Neural progenitor cell (in vitro differentiated cells): Measurements from ENCODE around the gene RNF40. TPM values are rescaled to one million over a fixed set of nuclear protein-coding genes. Genes with fewer than 3 reads are reported as not detected.

Experiments
- DNase-seq: peaks from one replicate; pipeline ENCODE4 v3.0.0-alpha.2; 2016; ENCODE audit warnings: low spot score
- H2AFZ ChIP-seq: fragments of 200-600 bp; sonication (generic); replicated peaks from 2 replicates; pipeline ENCODE4 v1.6.1; 2016; ENCODE audit warnings: antibody characterized with exemption
- H3F3A ChIP-seq: fragments of 200-600 bp; sonication (generic); 2 replicates; pipeline ENCODE4 v1.6.1; 2016; ENCODE audit warnings: antibody characterized with exemption, low read depth
- H3K27ac ChIP-seq: fragments of 200-600 bp; sonication (generic); 2 replicates; pipeline ENCODE4 v1.5.1; 2016; ENCODE audit warnings: mild to moderate bottlenecking
- H3K27me3 ChIP-seq: fragments of 200-600 bp; sonication (generic); 2 replicates; pipeline ENCODE4 v1.6.1; 2016; ENCODE audit warnings: mild to moderate bottlenecking, moderate library complexity
- H3K36me3 ChIP-seq: fragments of 200-600 bp; sonication (generic); 2 replicates; pipeline ENCODE4 v1.5.1; 2016
- H3K4me1 ChIP-seq: fragments of 200-600 bp; sonication (generic); 2 replicates; pipeline ENCODE4 v1.6.1; 2016; ENCODE audit warnings: mixed run types
- H3K4me2 ChIP-seq: fragments of 200-600 bp; sonication (generic); 2 replicates; pipeline ENCODE4 v1.6.1; 2016
- H3K4me3 ChIP-seq: fragments of 200-600 bp; sonication (generic); 2 replicates; pipeline ENCODE4 v1.5.1; 2016
- H3K79me2 ChIP-seq: fragments of 200-600 bp; sonication (generic); 2 replicates; pipeline ENCODE4 v1.6.1; 2016; ENCODE audit warnings: low read depth
- H3K9ac ChIP-seq: fragments of 200-600 bp; sonication (generic); 2 replicates; pipeline ENCODE4 v1.6.1; 2016
- H3K9me3 ChIP-seq: fragments of 200-600 bp; sonication (generic); 2 replicates; pipeline ENCODE4 v1.5.1; 2016; ENCODE audit warnings: low read depth
- H4K20me1 ChIP-seq: fragments of 200-600 bp; sonication (generic); 2 replicates; pipeline ENCODE4 v1.6.1; 2016; ENCODE audit warnings: low read depth
- H3K27ac Mint-ChIP-seq: 3 replicates; pipeline ENCODE4 v1.8.0; 2021; ENCODE audit warnings: mixed read lengths
- H3K27me3 Mint-ChIP-seq: 2 replicates; pipeline ENCODE4 v1.8.0; 2022; ENCODE audit warnings: low read depth, mild to moderate bottlenecking, inconsistent platforms, moderate library complexity, mixed read lengths; ENCODE audit not compliant: insufficient read depth
- H3K36me3 Mint-ChIP-seq: 3 replicates; pipeline ENCODE4 v1.8.0; 2021; ENCODE audit warnings: mixed read lengths
- H3K4me1 Mint-ChIP-seq: 3 replicates; pipeline ENCODE4 v1.8.0; 2021; ENCODE audit warnings: mixed read lengths
- H3K4me3 Mint-ChIP-seq: 3 replicates; pipeline ENCODE4 v1.8.0; 2021; ENCODE audit warnings: mild to moderate bottlenecking, moderate library complexity, mixed read lengths
- H3K9me3 Mint-ChIP-seq: 3 replicates; pipeline ENCODE4 v1.8.0; 2020; ENCODE audit warnings: mixed read lengths
- EZH2 ChIP-seq: fragments of 200-600 bp; sonication (generic); IDR thresholded peaks from 2 replicates; pipeline ENCODE4 v1.6.1; 2017; ENCODE audit warnings: antibody characterized with exemption, mild to moderate bottlenecking, moderate library complexity
- EZH2phosphoT487 ChIP-seq: fragments of 200-600 bp; sonication (generic); IDR thresholded peaks from 2 replicates; pipeline ENCODE4 v1.6.1; 2017; ENCODE audit warnings: antibody characterized with exemption
- total RNA-seq: library from RNA; depleted of rRNA; stranded (reverse); fragments of >200 nt; gene quantifications from 2 replicates; pipeline ENCODE4 v1.2.3, GENCODE V29; 2015; ENCODE audit warnings: low replicate concordance
- TF ChIP-seq, protein P1 (sequence below): fragments of 200-600 bp; sonication (generic); IDR thresholded peaks from 2 replicates; pipeline ENCODE4 v1.5.1; 2017; ENCODE audit warnings: antibody characterized with exemption, mild to moderate bottlenecking

Gene RNF40
- total RNA-seq, 1 donor from 2014 or later, result 45.6 TPM

DNA sequence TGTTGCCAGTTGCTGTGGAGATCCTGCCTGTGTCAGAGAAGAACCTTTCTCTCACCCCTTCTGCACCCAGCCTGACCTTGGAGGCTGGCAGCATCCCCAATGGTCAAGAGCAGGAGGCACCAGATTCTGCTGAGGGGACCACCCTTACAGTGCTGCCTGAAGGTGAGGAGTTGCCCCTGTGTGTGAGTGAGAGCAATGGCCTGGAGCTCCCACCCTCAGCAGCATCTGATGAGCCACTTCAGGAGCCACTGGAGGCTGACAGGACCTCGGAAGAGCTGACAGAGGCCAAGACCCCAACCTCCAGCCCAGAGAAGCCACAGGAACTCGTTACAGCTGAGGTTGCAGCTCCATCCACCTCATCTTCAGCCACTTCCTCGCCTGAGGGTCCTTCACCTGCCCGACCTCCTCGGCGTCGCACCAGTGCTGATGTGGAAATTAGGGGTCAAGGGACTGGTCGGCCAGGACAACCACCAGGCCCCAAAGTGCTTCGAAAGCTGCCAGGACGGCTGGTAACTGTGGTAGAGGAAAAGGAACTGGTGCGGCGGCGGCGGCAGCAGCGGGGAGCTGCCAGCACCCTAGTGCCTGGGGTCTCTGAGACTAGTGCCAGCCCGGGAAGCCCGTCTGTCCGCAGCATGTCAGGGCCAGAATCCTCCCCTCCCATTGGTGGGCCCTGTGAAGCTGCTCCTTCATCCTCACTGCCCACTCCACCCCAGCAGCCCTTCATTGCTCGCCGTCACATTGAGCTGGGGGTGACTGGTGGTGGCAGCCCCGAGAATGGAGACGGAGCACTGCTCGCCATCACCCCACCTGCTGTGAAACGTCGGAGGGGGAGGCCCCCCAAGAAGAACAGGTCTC lies 24.1 kb upstream of the RNF40 start:
- Histone ChIP-seq H3K36me3 (no peaks in the 10 kb centered on the region), H3K4me2 (no peak overlapping the region), H3K4me1 (no peaks in the 10 kb centered on the region), H3K9ac (no peak overlapping the region), H3F3A (no peaks in the 10 kb centered on the region), H2AFZ (no peak overlapping the region), H3K4me3 (no peak overlapping the region), H3K27me3 (no peaks in the 10 kb centered on the region), H3K9me3 (no peaks in the 10 kb centered on the region), H3K27ac (no peak overlapping the region), H3K79me2 (no peaks in the 10 kb centered on the region), H4K20me1 (no peaks in the 10 kb centered on the region)
- no peak for DNase-seq
- H3K4me3 Mint-ChIP-seq, result no peak overlapping the region
- H3K27me3 Mint-ChIP-seq, result no peaks in the 10 kb centered on the region
- TF ChIP-seq, protein P1, sequence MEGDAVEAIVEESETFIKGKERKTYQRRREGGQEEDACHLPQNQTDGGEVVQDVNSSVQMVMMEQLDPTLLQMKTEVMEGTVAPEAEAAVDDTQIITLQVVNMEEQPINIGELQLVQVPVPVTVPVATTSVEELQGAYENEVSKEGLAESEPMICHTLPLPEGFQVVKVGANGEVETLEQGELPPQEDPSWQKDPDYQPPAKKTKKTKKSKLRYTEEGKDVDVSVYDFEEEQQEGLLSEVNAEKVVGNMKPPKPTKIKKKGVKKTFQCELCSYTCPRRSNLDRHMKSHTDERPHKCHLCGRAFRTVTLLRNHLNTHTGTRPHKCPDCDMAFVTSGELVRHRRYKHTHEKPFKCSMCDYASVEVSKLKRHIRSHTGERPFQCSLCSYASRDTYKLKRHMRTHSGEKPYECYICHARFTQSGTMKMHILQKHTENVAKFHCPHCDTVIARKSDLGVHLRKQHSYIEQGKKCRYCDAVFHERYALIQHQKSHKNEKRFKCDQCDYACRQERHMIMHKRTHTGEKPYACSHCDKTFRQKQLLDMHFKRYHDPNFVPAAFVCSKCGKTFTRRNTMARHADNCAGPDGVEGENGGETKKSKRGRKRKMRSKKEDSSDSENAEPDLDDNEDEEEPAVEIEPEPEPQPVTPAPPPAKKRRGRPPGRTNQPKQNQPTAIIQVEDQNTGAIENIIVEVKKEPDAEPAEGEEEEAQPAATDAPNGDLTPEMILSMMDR, result no peak
- no peak for TF ChIP-seq EZH2
- no peak for TF ChIP-seq EZH2phosphoT487
- H3K4me1 Mint-ChIP-seq, result no peaks in the 10 kb centered on the region
- H3K9me3 Mint-ChIP-seq, result no peaks in the 10 kb centered on the region
- no peak overlapping the region for H3K27ac Mint-ChIP-seq
- H3K36me3 Mint-ChIP-seq, result peaks cover 32% of the 10 kb centered on the region

DNA sequence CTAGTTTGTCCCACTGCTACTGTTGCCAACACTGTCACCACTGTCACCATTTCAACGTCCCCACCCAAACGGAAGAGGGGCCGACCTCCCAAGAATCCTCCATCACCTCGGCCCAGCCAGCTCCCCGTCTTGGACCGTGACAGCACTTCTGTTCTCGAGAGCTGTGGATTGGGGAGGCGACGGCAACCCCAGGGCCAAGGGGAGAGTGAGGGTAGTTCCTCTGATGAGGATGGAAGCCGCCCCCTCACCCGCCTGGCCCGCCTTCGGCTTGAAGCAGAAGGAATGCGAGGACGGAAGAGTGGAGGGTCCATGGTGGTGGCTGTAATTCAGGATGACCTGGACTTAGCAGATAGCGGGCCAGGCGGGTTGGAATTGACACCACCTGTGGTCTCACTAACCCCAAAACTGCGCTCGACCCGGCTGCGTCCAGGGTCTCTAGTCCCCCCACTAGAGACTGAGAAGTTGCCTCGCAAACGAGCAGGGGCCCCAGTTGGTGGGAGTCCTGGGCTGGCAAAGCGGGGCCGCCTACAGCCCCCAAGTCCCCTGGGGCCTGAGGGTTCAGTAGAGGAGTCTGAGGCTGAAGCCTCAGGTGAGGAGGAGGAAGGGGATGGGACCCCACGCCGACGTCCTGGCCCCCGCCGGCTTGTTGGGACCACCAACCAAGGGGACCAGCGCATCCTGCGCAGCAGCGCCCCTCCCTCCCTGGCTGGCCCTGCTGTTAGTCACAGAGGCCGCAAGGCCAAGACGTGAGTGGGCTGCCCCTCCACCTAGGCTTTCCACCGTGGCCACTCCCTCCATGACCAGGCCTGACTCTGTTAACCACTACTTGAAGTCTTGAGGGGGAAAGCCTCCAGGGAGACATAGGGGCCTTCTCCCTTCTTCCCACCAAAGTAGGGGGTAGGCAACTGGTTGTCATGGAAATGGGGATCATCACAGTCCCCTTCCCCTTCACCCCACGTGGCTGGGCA lies 22.9 kb upstream of the RNF40 start:
- no peaks in the 10 kb centered on the region for H4K20me1 ChIP-seq
- H3F3A ChIP-seq, result no peaks in the 10 kb centered on the region
- Mint-ChIP-seq H3K4me1 (no peaks in the 10 kb centered on the region), H3K36me3 (peaks cover 26% of the 10 kb centered on the region), H3K27ac (no peak overlapping the region), H3K4me3 (no peak overlapping the region), H3K9me3 (no peaks in the 10 kb centered on the region), H3K27me3 (peaks cover 2% of the 10 kb centered on the region)
- no peaks in the 10 kb centered on the region for H3K36me3 ChIP-seq
- no peak overlapping the region for H2AFZ ChIP-seq
- no peaks in the 10 kb centered on the region for H3K27me3 ChIP-seq
- no peak overlapping the region for H3K4me2 ChIP-seq
- no peak overlapping the region for H3K9ac ChIP-seq
- H3K27ac ChIP-seq, result no peak overlapping the region
- no peak for DNase-seq
- H3K79me2 ChIP-seq, result no peaks in the 10 kb centered on the region
- TF ChIP-seq, protein P1, result no peak
- TF ChIP-seq EZH2phosphoT487, result no peak
- no peak for TF ChIP-seq EZH2
- no peaks in the 10 kb centered on the region for H3K9me3 ChIP-seq
- no peaks in the 10 kb centered on the region for H3K4me1 ChIP-seq
- no peak overlapping the region for H3K4me3 ChIP-seq

DNA sequence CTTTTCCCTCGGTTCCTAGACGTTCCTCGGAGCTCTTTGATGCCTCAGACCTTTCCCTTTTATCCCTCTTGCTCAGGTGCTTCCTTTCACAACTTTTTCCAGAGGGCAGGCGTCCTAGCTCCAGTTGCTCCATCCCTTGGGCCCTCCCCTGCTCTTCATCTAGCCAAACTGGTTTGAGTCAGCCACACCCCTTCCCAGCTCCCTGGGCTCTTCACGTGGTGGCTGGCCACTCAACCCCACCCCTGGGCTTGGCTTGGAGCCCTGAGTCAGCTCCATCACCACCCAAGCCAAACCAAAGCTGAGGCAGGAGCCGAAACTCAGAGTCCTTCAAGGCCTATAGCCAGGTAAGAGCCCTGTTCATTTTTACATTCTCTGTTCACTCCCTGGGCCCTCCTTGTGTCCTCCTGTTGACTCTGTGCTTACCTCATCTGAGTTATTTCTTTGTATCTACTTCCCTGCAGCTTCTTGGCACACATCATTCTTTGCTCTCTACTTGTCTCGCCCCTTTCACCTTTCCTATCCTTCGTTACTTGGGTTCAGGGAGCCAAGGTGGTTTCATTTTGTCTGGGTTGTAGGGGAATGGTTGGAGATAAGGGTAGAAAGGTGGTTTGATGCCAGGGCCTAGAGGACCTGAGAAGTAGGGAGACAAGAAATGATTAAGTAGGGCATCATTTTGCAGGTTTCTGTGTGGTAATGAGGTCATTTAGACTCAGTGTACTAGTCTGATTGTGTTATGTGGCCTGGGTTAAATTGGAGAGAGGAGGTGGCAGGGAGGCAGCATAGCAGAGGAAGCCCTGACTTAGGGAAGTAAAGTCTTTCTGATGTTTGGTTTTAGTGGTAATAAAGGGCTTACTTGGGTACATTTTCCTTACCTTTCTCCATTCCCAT lies 21.5 kb upstream of the RNF40 start:
- Mint-ChIP-seq H3K27me3 (peaks cover 2% of the 10 kb centered on the region), H3K4me3 (no peak overlapping the region), H3K4me1 (no peaks in the 10 kb centered on the region), H3K9me3 (no peaks in the 10 kb centered on the region), H3K36me3 (peaks cover 23% of the 10 kb centered on the region), H3K27ac (no peak overlapping the region)
- no peak overlapping the region for H3K27ac ChIP-seq
- no peak overlapping the region for H3K4me3 ChIP-seq
- H3F3A ChIP-seq, result peaks cover 7% of the 10 kb centered on the region
- H3K9me3 ChIP-seq, result no peaks in the 10 kb centered on the region
- no peaks in the 10 kb centered on the region for H3K36me3 ChIP-seq
- TF ChIP-seq, protein P1, result no peak
- TF ChIP-seq EZH2 (no peak), EZH2phosphoT487 (no peak)
- no peaks in the 10 kb centered on the region for H3K4me1 ChIP-seq
- H3K79me2 ChIP-seq, result no peaks in the 10 kb centered on the region
- no peak overlapping the region for H2AFZ ChIP-seq
- no peak overlapping the region for H3K4me2 ChIP-seq
- no peak overlapping the region for H3K9ac ChIP-seq
- no peaks in the 10 kb centered on the region for H3K27me3 ChIP-seq
- DNase-seq, result no peak
- no peaks in the 10 kb centered on the region for H4K20me1 ChIP-seq
